Activated naive CD4-positive, alpha-beta T cell treated with Interleukin-2 at 50 U/mL for 16 hours (primary cell): ENCODE data around the gene ADCY3.

ENCODE experiments used
- DNase-seq: peaks from one replicate; pipeline ENCODE4 v3.0.0-alpha.2; 2020

The ADCY3 gene

DNA sequence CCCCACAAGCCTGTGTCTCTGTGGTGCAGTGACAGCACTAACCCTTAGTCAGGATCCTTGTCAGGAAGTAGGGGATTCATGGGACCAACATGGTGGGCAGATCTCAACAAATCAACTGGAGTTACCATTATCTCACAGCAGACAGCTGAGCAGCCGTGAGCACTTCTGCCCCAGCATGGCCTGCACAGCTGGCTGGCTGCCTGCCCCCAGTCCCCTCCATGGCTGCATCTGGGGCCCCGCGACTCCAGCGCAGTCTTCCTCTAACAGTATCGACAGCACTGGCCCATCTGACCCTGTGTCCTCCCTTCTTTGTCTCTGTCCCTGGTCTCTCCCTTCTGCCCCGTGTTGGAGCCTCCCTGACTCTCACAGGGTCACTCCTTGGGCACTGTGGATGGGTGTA lies 4.7 kb upstream of the ADCY3 start:
- no peak for DNase-seq

DNA sequence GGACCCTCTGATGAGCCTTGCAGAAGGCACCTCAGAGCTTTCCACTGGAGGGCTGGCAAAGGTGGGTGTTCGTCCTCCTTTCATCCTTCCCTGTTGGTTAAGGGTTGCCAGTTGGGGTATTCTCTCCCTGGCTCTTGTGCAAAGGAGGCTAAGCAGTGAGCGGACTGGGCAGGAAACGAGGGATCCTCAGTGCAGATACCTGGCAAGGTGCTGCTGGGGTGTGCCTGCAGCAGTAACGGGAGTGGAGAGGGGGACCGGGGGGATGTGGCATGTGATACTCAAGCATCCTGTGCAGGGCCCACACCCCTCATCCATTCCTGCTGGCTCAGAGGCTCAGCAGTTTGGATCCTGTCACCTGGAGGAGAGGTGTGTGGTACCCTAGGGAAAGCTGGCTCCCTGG lies 4.2 kb upstream of the ADCY3 start:
- DNase-seq: no peak

DNA sequence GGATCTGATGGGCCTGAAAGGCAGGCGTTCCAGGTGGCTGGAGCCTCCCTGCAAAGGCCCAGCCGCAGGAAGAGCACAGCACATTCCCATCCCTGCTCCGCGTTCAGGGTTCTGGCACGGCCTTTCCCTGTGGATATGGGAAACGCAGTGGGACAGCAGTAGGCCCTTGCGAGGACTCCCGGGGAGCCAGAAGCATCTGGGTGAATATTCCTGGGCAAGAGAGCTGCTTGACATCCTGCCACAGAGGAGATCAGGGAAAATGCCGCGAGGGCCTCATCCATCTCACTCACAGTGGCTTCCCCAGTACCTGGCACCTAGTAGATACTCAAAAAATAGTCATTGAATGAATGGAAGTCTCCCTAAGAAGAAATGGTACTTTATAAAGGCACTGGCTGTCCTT lies 3.1 kb upstream of the ADCY3 start:
- DNase-seq: no peak

DNA sequence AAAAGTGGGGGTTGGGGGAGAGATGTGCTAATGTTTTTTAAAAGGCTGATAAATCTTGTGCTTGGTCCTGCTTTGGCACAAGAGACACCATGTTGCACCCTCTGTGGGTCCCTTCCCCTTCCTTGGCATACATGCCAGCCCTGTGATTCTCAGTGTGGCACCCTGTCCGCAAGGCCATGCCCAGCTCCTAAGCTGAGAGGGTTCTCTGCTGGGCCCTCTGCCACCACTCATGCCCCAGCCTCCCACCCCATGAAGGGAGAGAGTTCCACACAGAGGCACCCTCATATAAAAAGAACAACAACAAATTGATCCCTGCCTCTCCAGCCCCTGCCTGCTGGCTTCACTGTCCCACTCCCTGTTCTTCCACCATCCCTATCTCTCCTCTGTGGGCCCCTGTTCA lies 2.5 kb upstream of the ADCY3 start:
- no peak for DNase-seq

DNA sequence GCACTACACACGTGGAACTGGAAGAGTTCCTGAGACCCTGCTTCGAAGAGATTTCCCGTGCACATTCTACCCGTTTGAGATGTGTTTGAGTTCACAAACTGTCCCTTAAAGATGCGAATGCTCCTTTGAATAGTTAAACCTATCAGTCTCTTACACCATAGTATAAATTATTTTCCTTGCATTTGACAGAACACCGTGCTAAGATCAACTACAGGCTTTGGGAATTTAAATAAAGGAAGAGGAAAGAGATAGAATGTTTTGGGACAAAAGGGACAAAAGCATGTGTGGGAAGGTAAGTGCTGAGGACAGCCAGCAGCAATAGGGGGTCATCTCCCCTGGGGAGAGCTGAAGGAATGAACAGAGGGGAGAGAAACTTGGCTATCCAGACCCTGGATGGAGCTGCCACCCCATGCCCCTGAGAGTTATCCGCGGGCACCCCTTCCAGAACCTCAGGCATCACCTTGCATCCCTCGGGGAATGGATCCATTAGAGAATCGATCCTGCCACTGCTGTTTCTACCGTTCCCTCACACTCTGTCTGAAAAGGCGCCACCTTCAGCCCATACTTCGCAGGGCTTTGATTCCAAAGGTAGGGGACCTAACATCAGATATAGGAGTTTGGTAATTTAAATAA lies 888 bp upstream of the ADCY3 start:
- peak; percentile 29 for DNase-seq

DNA sequence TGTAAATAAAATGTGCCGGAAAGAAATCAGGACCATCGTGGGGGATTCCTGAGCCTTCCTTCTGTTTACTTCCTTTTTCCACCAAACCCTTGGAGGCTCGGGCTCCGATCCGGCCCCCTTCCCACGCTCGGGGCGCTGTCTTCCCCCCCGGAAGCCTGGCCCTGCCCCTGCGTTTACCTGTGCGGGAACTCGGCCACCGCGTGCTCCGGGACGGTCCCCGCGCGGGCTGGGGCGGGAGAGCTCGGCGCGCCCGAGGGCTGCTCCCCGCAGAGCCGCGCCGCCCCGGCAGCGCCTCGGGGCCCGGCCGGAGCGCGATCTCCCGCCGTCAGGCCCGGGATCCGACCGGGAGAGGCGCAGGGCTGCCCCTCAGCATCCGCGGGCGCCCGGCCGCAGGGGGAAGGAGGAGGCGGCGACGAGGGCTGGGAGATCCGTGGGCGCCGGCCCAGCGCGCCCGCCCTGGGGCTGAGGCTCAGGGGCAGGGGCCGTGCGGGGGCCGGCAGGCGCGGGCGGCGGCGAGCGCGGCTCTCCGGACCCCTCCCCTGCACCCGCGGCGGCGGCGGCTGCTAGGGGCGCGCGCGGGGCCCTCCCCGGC lies 435 bp downstream of the ADCY3 start:
- DNase-seq: peak; percentile 45

DNA sequence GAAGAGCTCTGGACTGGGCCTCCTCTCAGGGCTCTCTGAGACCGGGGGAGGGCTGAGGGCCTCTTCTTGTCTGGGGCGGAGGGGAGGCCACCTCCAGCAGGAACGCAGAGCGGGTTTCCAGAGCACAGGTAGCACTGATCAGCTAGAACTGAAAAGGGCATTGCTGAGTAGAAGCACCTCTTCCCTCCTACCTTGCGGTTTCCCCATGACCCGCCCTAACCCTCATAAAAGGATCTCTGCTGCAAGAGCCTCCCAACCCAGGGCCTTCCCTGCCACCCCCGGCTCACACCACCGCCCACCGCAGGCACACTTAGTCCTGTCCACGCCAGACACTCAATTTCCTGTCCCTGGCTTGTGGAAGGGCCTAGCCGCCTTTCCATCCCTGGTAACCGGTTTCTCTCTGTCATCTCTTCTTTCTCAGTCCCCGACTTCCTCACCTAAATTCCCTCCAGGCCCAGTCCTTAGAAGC lies 966 bp downstream of the ADCY3 start:
- peak; percentile 65 for DNase-seq

DNA sequence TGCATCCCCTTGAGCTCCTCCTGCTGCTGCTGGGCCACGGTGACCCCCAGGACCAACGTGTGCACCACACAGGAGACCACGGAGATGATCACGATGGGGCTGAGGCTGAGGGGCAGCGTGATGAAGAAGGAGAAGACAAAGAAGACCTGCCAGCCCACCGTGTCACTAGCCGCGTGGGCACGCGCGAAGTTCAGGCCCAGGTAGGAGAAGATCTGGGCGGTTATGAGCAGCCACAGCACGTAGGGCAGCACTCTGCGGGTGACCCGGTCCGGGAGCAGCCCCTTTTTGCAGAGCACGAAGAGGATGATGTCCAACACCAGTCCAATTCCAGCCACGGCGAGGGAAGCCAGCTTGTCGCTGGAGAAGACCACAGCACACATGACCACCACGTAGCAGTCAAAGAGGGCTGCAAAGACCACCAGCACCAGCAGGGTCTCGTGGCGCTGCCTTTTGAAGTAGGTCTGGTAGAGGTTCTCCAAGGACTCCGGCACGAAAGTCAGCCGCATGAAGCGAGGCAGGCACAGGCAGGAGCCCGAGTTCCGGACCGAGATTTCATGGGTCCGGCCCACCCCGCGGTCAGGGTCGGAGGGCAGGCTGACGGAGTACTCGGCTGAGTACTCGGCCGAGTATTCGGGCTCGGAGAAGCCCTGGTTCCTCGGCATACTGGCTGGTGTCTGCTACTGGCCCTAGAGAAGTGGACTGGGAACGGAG lies 1.6 kb downstream of the ADCY3 start:
- no peak for DNase-seq

DNA sequence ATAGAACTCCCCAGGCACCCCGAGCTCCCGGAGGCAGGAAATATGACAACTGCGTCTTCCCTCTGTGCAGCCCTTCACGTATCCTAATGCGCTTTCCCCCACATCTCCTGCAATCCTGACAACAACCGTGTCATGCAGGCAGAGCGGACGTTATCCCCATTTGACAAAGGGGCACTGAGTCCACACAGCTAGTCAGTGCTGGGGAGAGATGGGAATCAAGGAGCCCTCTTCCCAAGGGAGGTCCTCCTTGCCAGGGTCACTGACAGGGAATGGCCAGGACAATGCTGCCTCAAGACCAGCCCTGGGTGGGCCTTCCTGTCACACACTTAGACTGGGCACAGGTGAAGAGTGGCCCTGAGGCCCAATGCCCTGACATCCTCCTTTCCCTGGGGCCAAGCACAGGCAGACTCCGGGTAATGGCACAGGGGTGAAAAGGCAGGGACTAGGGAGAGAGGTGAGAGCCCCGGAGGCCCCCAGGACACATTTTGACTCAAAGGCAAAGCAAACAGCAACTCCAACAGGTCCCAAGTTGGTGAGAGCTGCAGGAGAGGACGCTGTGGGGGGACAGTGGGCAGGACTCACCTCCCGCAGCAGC lies 2.2 kb downstream of the ADCY3 start:
- no peak for DNase-seq

DNA sequence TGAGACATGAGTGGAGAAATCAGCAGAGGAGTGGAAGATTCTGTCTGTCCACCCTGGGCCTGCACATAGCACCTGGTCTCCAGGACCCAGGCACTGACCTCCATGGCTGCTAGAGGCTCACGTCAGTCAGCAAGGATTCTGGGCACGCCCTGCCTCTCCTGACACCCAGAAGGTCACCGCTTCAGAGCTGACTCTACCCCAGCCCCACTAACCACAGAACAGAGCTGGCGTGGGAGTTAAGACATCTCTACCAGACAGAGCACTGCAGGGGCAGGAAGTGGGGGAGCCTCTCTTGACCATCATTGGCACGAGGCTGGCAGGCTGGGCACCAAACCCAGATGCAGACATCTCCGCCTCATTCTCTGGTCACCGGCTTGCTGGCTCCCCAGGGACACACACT lies 3.0 kb downstream of the ADCY3 start:
- DNase-seq: peak; percentile 22

DNA sequence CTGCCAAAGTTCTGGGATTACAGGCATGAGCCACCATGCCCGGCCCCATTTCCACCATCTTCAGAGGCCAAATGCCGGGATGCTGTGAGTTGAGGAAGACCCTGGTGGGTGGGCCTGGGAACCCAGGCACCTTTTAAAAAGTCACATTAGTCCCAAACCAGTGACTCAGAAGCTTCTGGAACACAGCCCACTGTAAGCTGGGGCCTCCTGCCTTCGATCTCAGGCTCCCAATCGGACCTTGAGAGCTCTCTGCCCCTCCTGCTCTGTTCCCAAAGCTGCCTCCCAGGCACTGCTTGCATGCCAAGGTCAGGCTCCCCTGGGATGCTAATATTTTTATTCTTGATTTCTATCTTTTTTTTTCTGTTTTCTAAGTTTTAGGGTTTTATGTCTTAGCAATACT lies 4.2 kb downstream of the ADCY3 start:
- DNase-seq: no peak

DNA sequence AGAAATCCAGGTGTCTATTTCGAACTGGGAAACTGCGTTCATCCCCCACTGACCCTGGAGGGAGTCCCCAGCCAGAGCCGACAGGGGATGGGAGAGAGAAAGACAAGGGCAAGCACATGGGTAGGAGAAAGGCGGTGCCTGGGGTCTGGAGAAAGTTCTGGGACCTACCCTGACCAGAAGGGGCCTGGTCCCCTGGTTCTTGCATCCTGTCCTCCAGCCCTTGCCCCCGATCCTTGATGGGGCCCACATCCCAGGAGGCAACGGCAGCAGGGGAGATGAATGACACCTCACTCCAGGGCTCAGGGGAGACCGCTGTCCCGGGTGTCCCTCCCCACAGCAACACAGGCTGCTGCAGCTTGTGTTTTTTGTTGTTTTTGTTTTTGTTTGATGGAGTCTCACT lies 4.9 kb downstream of the ADCY3 start:
- no peak for DNase-seq

DNA sequence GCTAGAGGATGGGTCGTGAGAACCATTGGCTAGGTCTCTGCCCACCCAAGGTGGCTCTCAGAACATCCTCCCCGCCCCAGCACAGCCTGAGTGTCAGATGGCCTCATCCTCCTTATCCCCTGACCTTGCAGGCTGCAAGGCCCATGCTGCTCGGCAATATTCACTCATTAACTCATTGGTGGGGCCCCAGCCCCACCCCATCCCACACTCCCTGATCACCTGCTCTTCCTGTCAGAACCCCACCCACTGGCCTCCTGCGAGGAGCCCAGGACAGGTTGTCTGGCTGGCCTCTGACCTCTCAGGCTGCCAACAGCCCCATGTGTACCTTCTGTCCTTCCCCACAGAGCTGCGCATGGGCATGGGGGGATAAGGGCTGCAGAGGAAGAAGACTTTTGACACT lies 5.3 kb downstream of the ADCY3 start:
- DNase-seq: no peak

DNA sequence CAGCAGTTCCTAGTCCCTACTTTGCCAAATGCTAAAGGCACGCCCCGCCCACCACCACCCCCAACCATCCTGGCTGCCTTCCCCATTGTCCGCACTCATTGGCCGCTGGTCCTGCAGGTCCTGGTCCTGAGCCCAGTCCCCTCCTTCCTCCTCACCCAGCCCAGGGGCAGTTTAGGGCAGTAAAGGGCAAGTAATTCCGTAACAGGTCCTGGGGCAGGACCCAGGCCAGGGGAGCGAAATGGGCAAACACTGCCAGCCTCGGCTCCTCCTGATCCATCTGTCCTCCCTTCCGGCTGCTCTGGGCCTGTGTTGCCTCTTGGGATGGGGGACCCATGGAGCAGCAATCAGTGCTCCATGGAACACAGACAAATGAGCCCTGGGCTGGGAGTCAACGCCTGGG lies 6.1 kb downstream of the ADCY3 start:
- no peak for DNase-seq

DNA sequence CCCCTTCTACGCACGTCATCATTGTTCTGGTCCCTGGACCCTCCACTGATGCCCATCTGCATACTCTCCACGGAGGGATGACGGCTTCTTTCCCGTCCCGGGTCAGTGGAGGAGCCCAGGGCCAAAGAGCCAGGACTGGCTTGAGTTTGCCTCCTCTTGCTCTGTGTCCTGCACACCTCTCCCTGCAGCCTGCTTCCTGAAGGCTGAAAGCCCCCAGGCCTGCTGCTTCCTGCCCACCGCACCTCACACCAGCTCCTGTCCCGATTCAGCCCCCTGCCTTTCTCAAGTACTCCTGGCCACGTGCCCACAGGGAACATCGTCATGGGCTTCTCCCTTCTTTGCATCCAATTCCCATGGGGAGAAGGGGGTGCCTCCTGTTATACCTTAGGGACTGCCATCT lies 7.1 kb downstream of the ADCY3 start:
- DNase-seq: no peak

DNA sequence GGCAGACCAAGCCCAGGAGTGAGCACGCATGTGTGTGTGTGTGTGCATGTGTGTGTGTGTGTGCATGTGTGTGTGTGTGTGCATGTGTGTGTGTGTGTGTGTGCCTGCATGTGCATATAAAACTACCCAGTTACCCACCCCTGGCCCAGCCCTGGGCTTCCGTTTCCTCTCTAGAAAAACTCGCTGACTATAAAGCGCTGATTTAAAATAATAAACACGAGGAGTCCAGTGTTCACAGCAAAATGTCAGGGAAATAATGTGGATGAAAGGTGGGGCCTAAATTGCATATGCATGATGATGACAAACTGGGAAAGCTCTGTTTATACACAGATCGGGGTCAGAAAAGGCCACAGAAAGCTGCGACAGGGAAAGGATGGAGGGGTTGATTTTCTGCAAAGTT lies 7.5 kb downstream of the ADCY3 start:
- DNase-seq: no peak

DNA sequence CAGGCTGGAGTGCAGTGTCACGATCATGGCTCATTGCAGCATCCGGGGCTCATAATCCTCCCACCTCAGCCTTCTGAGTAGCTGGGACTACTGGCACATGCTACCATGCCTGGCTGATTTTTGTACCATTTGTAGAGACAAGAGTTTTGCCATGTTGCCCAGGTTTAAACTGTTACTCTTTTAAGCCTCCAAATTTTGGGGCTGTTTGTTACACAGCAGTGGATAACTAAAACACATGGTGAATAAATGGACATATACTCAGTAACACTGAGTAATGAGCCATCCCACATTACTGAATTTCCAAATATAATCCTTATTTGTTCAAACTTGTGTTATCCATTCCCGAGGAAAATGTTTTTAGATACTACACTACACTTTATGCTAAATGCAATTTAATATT lies 9.8 kb downstream of the ADCY3 start:
- no peak for DNase-seq

DNA sequence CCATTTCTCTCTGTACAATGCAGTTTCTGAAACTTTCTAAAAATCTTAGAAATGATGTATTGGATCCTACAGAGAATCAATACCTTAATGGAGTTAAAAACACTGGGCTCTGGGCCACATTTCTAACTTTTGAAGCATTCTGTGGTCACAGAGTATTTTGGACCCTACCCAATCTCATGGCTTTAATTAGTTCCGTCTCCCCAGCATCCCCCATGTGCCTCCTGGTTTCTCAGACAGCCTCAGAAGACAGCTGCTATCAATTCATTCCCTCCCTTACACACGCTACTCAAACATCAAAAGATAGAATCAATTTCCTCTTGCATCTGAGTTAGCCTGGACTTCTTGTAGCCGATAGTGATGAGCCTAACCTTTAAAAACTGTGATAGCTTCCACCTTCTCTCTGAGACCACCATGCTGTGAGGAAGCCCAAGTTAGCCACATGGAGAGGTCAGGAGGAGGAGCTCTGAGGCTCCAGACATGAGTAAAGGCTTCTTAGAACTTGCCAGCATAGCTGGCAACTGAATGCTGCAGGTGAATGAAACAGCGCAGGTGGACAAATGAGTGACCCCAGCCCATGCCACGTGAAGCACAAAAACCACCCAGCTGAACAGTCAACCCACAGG lies 10.4 kb downstream of the ADCY3 start:
- no peak for DNase-seq

DNA sequence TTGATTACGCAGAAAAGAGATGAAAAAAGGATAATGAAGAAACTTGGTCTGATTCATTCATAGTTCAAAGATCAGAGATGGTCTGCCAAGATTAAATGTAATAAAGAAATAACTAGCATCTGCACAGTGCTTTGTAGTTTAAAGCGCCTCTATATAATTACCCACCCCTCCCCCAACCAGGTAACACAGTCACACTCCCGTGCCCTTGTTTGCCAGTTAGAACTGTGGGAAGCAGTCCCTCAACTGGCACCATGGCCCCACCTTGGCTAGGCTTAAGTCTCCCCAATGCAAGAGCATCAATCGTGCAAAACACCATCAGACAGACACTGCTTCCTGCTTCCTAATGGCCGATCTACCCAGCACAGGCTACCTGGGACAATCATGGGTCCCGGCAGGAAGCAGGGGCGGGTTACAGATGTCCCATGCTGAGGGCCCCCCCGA lies 11.6 kb downstream of the ADCY3 start:
- DNase-seq: no peak

DNA sequence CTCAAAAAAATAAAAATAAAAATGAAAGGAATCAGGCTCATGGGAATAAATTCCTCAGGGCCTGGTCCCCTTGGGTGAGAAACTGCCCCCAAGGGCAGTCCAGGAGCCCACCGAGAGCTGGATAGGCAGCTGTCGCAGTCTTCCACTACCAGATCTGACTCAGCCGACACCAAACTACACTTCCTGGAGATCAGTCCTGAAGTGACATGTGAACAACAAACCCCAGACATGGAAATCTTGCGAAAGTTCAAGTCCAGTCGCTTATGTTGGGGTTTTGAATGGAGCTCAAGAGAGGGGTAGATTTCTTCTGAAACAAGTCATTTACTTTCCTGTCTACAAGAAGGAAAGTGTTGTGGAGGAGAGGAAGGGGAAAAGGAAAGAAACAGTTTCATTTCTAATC lies 12.9 kb downstream of the ADCY3 start:
- no peak for DNase-seq

DNA sequence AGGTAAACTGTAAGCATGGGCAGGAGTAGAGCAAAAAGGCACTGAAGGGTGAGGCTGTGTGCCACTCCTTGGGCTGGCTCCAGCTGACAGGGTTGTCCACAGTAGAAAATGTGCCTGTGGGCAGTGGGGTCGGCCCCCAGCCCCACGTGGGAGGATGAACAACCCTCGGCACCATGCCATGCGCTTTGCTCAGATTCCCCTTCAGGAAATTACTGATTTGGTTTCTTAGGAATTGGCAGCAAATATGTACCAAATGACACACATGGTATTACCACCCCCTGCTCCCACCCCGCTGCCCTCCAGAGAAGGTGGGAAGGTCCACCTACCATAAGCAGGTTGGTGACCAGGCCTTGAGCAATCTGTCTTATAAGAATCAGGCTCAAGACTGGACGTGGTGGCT lies 13.6 kb downstream of the ADCY3 start:
- DNase-seq: no peak

DNA sequence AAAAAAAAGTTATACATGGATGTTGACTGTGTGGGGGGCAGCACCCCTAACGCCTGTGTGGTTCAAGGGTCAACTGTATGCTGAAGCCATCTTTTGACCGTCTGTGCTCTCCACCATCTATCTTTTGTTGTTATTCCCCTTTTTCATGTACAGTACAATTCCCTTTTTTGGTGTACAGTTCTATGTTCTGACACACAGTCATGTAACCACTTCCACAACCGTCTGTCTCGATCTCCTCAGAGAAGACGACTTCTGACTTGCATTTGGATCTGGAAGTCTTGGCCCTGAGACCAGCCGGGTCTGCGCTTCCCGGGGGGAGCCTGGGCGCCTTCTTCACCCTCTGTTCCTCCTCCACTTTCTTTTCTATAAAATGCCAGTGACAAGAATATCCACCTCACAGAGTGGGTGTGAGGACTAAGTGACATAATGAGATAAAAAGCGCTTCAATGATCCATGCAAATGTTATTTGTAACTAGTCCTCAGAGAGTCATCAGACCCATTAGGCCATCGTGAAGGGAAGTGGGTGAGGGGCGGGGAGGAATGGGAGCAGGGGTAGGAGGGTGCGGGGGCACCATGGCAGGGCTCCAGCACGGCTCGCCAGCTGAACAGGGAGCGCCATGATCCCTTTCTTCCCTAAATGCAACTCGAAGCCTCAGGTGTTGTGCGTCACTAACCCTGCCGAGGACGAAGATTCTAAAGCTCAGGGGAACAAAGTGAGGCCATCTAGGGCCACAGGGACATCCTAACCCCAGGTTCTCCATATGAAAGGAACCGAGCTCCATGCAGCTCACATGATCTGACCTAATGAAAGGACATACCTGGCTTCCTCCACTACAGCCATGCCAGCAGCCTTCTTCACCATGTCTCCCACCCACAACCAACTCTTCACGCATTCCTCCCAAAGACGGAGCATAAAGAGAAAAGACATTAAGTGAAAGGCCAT lies 16.6 kb downstream of the ADCY3 start:
- DNase-seq: no peak
